Liver (tissue), 9 donors: Measurements from ENCODE around the gene RPS6KA2. TPM values are rescaled to one million over a fixed set of nuclear protein-coding genes. Genes with fewer than 3 reads are reported as not detected.

ENCODE experiments used
- DNase-seq: peaks from one replicate; pipeline ENCODE4 v3.0.0-alpha.2; 2017; ENCODE audit warnings: low spot score
- H3K27ac ChIP-seq, 2 donors: one replicate each; pipeline ENCODE4 v1.7.0; 2013; ENCODE audit warnings: inconsistent platforms in 2 of 2, low read length in 2 of 2, control low read depth in 1 of 2, low read depth in 1 of 2, mild to moderate bottlenecking in 1 of 2
- H3K27me3 ChIP-seq, 4 donors: one replicate each; pipeline versions ENCODE4 v1.6.1 to v1.7.0; 2013; ENCODE audit warnings: low read length in 3 of 4, inconsistent platforms in 1 of 4, mild to moderate bottlenecking in 1 of 4, moderate library complexity in 1 of 4; ENCODE audit not compliant: control insufficient read depth in 4 of 4, insufficient read depth in 4 of 4
- H3K36me3 ChIP-seq, 4 donors: one replicate each; pipeline versions ENCODE4 v1.6.1 to v1.7.0; 2013; ENCODE audit warnings: low read length in 3 of 4, mild to moderate bottlenecking in 3 of 4, low read depth in 1 of 4, moderate library complexity in 1 of 4; ENCODE audit not compliant: control insufficient read depth in 4 of 4, insufficient read depth in 3 of 4
- H3K4me1 ChIP-seq, 4 donors: one replicate each; pipeline versions ENCODE4 v1.6.1 to v1.7.0; 2013; ENCODE audit warnings: low read length in 3 of 4, mild to moderate bottlenecking in 3 of 4, moderate library complexity in 1 of 4; ENCODE audit not compliant: control insufficient read depth in 4 of 4, insufficient read depth in 4 of 4
- H3K4me3 ChIP-seq, 3 donors: one replicate each; pipeline versions ENCODE4 v1.6.1 to v1.7.0; 2013; ENCODE audit warnings: low read length in 3 of 3, control low read depth in 1 of 3, low read depth in 1 of 3, mild to moderate bottlenecking in 1 of 3
- H3K9ac ChIP-seq, 2 donors: one replicate each; pipeline ENCODE4 v1.7.0; 2013; ENCODE audit warnings: low read length in 2 of 2, mild to moderate bottlenecking in 2 of 2, moderate library complexity in 2 of 2, control low read depth in 1 of 2, low read depth in 1 of 2
- H3K9me3 ChIP-seq, 4 donors: one replicate each; pipeline versions ENCODE4 v1.6.1 to v1.7.0; 2013; ENCODE audit warnings: low read length in 3 of 4; ENCODE audit not compliant: control insufficient read depth in 4 of 4
- EGR1 ChIP-seq, 2 donors: IDR thresholded peaks; 2 replicates each; pipeline ENCODE4 v1.6.1; 2016 to 2018; ENCODE audit warnings: antibody characterized with exemption in 2 of 2, low read depth in 2 of 2
- FOXA1 ChIP-seq: IDR thresholded peaks from 2 replicates; pipeline ENCODE4 v1.6.1; 2016; ENCODE audit warnings: antibody characterized with exemption
- FOXA2 ChIP-seq: IDR thresholded peaks from 2 replicates; pipeline ENCODE4 v1.6.1; 2016; ENCODE audit warnings: antibody characterized with exemption
- HNF4A ChIP-seq, 2 donors: conservative IDR thresholded peaks; 2 replicates each; pipeline ENCODE4 v1.6.1; 2016; ENCODE audit warnings: antibody characterized with exemption in 2 of 2, mild to moderate bottlenecking in 2 of 2
- HNF4G ChIP-seq: IDR thresholded peaks from 2 replicates; pipeline ENCODE4 v1.6.1; 2016; ENCODE audit warnings: antibody characterized with exemption
- JUND ChIP-seq, 2 donors: IDR thresholded peaks; 2 replicates each; pipeline ENCODE4 v1.6.1; 2016; ENCODE audit warnings: antibody characterized with exemption in 2 of 2
- NR2F2 ChIP-seq: IDR thresholded peaks from 2 replicates; pipeline ENCODE4 v1.6.1; 2016; ENCODE audit warnings: antibody characterized with exemption
- RAD21 ChIP-seq, 2 donors: IDR thresholded peaks; 2 replicates each; pipeline ENCODE4 v1.6.1; 2016; ENCODE audit warnings: antibody characterized with exemption in 2 of 2, mild to moderate bottlenecking in 2 of 2
- REST ChIP-seq: IDR thresholded peaks from 2 replicates; pipeline ENCODE4 v1.6.1; 2016; ENCODE audit warnings: antibody characterized with exemption, mild to moderate bottlenecking
- SP1 ChIP-seq: IDR thresholded peaks from 2 replicates; pipeline ENCODE4 v1.6.1; 2018; ENCODE audit warnings: antibody characterized with exemption, mild to moderate bottlenecking
- WGBS: extraction: QIAGEN DNeasy Blood & Tissue Kit; methylation state at CpG from one replicate; pipeline ENCODE4 v1.1.7; 2013; 5-methylcytosine and 5-hydroxymethylcytosine counted together
- polyA plus RNA-seq, 2 donors: library from polyadenylated mRNA; stranded (reverse) in 1 of 2; unstranded in 1 of 2; fragments of 200-250 nt in 1 of 2; fragments of >200 nt in 1 of 2; fragmentation: Nextera tagmentation in 1 of 2; extraction: Ambion mirVana in 1 of 2; gene quantifications; one replicate each; pipeline versions ENCODE4 v1.2.1 to v1.2.3, GENCODE V29; 2013 to 2015
- total RNA-seq, 2 donors: library from RNA; depleted of rRNA; stranded (reverse); fragments of >200 nt; gene quantifications; one replicate each; pipeline ENCODE4 v1.2.3, GENCODE V29; 2014
- TF ChIP-seq, protein P1 (sequence below): IDR thresholded peaks from 2 replicates; pipeline ENCODE4 v1.6.1; 2016; ENCODE audit warnings: antibody characterized with exemption
- donor health status: healthy.
- donor health status: healthy.
- donor health status: healthy.
- donor health status: healthy.
- donor health status: healthy.

The RPS6KA2 gene
- total and polyA plus RNA-seq, 4 donors = 2.5 to 9.0 (median 5.0) TPM

DNA sequence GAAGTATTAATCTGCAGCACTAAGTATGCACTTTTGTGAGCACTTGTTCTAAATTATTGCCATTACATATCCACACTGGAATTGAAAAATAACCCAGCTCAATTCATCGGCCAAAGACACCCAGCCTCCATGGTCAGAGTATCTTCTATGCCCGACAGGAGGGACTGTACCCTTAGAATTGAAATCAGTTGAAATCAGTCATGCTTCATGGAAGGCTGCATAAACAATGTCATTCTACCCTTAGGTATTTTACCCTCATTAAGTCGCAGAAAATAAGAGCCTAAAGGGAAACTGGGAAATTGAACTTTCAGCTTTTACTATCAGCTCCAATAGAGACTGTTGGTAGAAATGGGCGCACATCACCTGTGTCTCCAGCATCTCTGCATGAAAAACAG lies 37.7 kb downstream of the RPS6KA2 start (continued):
- TF ChIP-seq, protein P1, sequence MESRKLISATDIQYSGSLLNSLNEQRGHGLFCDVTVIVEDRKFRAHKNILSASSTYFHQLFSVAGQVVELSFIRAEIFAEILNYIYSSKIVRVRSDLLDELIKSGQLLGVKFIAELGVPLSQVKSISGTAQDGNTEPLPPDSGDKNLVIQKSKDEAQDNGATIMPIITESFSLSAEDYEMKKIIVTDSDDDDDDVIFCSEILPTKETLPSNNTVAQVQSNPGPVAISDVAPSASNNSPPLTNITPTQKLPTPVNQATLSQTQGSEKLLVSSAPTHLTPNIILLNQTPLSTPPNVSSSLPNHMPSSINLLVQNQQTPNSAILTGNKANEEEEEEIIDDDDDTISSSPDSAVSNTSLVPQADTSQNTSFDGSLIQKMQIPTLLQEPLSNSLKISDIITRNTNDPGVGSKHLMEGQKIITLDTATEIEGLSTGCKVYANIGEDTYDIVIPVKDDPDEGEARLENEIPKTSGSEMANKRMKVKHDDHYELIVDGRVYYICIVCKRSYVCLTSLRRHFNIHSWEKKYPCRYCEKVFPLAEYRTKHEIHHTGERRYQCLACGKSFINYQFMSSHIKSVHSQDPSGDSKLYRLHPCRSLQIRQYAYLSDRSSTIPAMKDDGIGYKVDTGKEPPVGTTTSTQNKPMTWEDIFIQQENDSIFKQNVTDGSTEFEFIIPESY = no peak
- TF ChIP-seq EGR1 (IDR thresholded peaks at IDR 0.05; ENCODE audit: low read depth in 2 of 2) (no peak), FOXA2 (no peak)

GRCh38 chr6:166588691-166589336 lies 38.2 kb downstream of the RPS6KA2 start:
- Histone ChIP-seq H3K27me3 (no peaks in the 10 kb centered on the region), H3K9ac (no peak overlapping the region), H3K36me3 (no peaks in the 10 kb centered on the region), H3K4me3 (no peak overlapping the region), H3K27ac (no peak overlapping the region), H3K9me3 (no peaks in the 10 kb centered on the region), H3K4me1 (no peaks in the 10 kb centered on the region)
- TF ChIP-seq, protein P1 = no peak
- TF ChIP-seq FOXA1 (no peak), NR2F2 (no peak), HNF4A (conservative IDR thresholded peaks at IDR 0.05) (no peak), RAD21 (IDR thresholded peaks at IDR 0.05) (no peak), FOXA2 (no peak), HNF4G (no peak), SP1 (no peak)
- no peak for DNase-seq
- WGBS = 85% methylated on average over 11 of the region's 11 CpGs

DNA sequence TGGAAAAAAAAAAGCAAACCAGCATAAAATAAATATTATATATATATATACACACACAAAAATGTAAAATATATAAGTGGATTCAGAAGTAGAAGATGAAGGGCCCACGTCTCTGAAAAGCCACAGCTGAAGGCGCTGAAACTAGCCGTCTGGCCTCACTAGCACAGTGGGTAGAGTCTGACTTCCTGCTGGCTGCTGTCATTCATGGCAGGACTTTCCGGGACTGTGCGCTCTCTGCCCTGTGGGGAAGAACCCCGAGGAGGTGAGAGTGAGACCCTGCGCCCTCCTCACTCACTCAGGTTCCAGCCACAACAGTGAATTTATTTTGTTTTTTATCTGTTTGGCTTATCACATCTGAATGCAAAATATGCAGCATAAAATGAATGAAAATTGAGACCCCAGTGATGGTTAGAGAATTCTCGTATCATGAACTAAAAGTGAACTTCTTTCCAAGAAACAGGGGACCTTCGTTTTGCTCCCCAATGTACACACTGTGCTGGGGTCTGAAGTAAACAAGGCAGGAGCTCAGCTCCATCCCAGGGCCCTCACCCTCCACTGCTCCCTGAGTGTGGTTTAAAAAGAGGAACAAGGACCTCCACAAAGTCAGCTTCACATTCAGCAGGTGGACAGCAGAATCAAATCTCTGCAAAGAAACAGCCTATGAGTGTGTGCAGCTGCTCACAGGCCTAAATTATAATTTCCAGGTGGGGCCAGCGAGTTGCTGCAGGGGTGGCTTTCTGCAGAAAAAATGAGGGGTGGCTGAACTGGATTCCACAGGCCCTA lies 39.2 kb downstream of the RPS6KA2 start:
- no peak overlapping the region for H3K4me3 ChIP-seq
- WGBS = 72% methylated on average over 10 of the region's 10 CpGs
- no peaks in the 10 kb centered on the region for H3K9me3 ChIP-seq
- no peak overlapping the region for H3K27ac ChIP-seq
- H3K27me3 ChIP-seq = no peaks in the 10 kb centered on the region
- H3K9ac ChIP-seq = no peak overlapping the region
- no peaks in the 10 kb centered on the region for H3K36me3 ChIP-seq
- no peaks in the 10 kb centered on the region for H3K4me1 ChIP-seq
- peak; percentile 78 for TF ChIP-seq REST
- no peak for TF ChIP-seq JUND (IDR thresholded peaks at IDR 0.05)
- DNase-seq = no peak
